ENCODE results near the gene GLB1L2.

Gene GLB1L2

GRCh38 chr11:134413043-134413825 is 81.4 kb downstream of the GLB1L2 start:
- intact Hi-C loops (cut with micrococcal nuclease), result no loop called here
- Mint-ChIP-seq H3K9me3 (no peaks in the 10 kb centered on the region), H3K4me1 (ENCODE audit: low read depth) (no peaks in the 10 kb centered on the region), H3K36me3 (ENCODE audit: low read depth) (no peaks in the 10 kb centered on the region), H3K27me3 (peaks cover 57% of the 10 kb centered on the region), H3K27ac (no peak overlapping the region), H3K4me3 (no peak overlapping the region)

DNA sequence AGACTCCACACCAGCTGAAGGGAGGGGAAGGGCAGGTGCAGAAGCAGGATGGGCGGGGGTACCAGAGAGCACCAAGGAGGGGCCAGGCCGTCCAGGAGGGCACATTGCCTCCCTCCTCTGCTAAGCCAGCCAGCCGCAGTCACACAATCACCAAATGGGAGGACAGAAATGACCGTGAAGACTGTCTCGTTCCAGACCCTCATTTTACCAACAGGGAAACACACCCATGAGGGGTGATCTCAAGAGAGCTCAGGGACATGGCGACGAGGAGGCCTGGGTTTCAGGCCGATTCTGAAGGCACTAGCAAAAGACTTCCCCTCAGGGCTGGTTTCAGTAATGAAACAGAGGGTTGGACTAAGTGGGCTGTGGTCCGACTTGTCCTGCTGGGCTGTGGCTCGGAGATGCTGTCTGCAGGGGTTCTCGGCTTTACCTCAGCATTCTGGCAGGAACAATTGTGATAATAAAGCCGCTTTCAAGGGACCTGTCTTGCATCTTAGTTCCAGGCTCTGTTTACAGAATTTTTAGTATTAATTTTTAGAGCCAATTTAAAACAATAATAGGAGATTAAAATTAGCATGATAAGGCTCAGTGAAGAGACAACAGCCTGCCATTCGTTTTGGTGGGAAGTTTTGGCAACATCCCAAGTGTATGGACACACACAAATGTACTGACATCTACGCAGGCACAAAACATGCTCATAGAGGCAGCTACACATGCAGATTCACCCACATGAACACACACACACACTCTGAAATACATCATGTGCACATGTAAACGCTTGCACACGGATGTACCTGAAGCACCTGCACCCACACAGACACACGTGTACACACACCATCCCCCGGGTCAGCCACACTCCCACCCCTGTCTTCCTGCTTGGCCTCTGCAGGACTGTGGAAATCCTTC is 82.3 kb downstream of the GLB1L2 start:
- Mint-ChIP-seq H3K9me3 (no peaks in the 10 kb centered on the region), H3K27ac (no peak overlapping the region), H3K27me3 (peaks cover 59% of the 10 kb centered on the region), H3K4me3 (no peak overlapping the region), H3K36me3 (ENCODE audit: low read depth) (no peaks in the 10 kb centered on the region), H3K4me1 (ENCODE audit: low read depth) (no peaks in the 10 kb centered on the region)
- intact Hi-C loops (cut with micrococcal nuclease), result no loop called here

GRCh38 chr11:134414766-134415765 is 83.3 kb downstream of the GLB1L2 start:
- Mint-ChIP-seq H3K27ac (no peak overlapping the region), H3K27me3 (peaks cover 49% of the 10 kb centered on the region), H3K36me3 (ENCODE audit: low read depth) (no peaks in the 10 kb centered on the region), H3K9me3 (no peaks in the 10 kb centered on the region), H3K4me1 (ENCODE audit: low read depth) (no peaks in the 10 kb centered on the region), H3K4me3 (no peak overlapping the region)
- intact Hi-C loops (cut with micrococcal nuclease), result no loop called here

DNA sequence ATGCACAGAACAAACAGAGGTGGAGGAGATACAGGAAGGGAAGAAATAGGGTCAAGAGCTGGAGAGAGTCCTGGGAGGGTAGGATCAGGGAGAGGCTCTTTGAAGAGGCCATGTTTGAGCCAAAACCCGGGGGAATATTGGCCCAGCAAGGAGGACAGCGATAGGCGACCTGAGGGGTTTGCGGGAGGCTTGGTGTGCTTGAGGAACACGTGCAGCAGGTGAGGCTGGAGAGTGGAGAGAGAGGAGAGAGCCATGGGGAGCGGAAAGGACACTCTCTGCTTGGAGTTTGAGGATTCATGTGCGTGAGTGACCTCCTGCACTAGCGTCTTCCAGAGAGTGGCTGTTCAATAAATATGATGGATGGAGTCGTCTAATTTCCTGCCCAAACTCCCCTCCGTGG is 84.9 kb downstream of the GLB1L2 start:
- H3K36me3 Mint-ChIP-seq (ENCODE audit: low read depth), result no peaks in the 10 kb centered on the region
- intact Hi-C loops (cut with micrococcal nuclease), result no loop called here
- H3K9me3 Mint-ChIP-seq, result no peaks in the 10 kb centered on the region
- no peaks in the 10 kb centered on the region for H3K4me1 Mint-ChIP-seq (ENCODE audit: low read depth)
- peaks cover 35% of the 10 kb centered on the region for H3K27me3 Mint-ChIP-seq
- no peak overlapping the region for H3K4me3 Mint-ChIP-seq
- no peak overlapping the region for H3K27ac Mint-ChIP-seq

DNA sequence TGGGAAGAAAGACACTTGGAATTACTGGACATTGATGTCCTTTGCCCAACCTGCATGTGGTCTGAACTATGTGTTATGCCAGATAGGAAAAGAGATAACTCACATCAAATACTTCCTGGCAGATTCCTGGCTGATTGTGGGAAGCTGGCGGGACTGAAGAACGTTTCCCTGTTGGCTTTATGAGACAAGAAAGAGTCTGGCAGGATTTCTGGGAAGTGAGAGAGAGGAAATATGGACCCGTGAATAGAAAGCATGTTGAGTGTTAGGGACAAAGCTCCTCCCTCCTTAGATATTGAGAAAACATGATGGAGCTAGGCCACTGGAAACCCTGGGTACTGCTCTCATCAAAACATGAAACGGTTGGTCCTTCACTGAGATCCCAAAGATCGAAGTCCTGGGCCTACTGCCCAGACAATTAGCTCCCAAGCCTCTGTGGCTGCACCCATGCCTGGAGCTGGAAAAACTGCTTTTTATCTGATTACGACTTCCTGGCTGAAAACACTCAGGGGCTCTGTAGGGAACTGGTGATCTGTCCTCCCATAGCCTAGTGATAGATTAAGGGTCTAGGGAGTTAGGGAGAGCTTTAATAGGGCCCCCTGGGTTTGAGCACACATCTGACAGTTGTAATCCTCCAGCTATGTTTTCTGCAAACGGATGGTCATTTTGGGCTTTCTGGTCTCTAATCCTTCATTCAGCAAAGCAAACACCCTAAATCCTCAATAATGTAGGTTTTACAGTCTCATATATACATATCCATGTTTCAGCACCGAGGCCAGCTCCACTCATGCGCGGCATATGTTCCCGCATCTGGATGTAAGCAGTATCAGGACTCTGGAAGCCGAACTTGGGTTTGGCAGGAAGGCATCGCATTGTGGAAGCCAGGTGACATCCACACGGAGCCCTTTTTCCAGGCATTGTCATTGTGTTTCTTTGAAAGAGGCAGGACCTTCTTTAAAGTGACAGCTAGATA is 86.4 kb downstream of the GLB1L2 start:
- no peaks in the 10 kb centered on the region for H3K9me3 Mint-ChIP-seq
- H3K4me3 Mint-ChIP-seq, result no peak overlapping the region
- intact Hi-C loops (cut with micrococcal nuclease), result no loop called here
- H3K27ac Mint-ChIP-seq, result no peak overlapping the region
- H3K27me3 Mint-ChIP-seq, result peaks cover 30% of the 10 kb centered on the region
- no peaks in the 10 kb centered on the region for H3K4me1 Mint-ChIP-seq (ENCODE audit: low read depth)
- H3K36me3 Mint-ChIP-seq (ENCODE audit: low read depth), result no peaks in the 10 kb centered on the region

GRCh38 chr11:134423106-134423505 is 91.3 kb downstream of the GLB1L2 start:
- intact Hi-C loops (cut with micrococcal nuclease), result no loop called here
- Mint-ChIP-seq H3K27ac (no peak overlapping the region), H3K4me3 (no peak overlapping the region), H3K4me1 (ENCODE audit: low read depth) (no peaks in the 10 kb centered on the region), H3K9me3 (no peaks in the 10 kb centered on the region), H3K36me3 (ENCODE audit: low read depth) (no peaks in the 10 kb centered on the region), H3K27me3 (peaks cover 3% of the 10 kb centered on the region)

- H3K9me3 Mint-ChIP-seq, result no peaks in the 10 kb centered on the region
- peaks cover 1% of the 10 kb centered on the region for H3K27me3 Mint-ChIP-seq
- intact Hi-C loops (cut with micrococcal nuclease), result no loop called here
- H3K36me3 Mint-ChIP-seq (ENCODE audit: low read depth), result no peaks in the 10 kb centered on the region
- H3K4me1 Mint-ChIP-seq (ENCODE audit: low read depth), result no peaks in the 10 kb centered on the region
- H3K4me3 Mint-ChIP-seq, result no peak overlapping the region
- no peak overlapping the region for H3K27ac Mint-ChIP-seq
Measured at GRCh38 chr11:134425413-134425812, 93.6 kb downstream of the GLB1L2 start.

Measured in dendritic cell treated with granulocyte-macrophage colony-stimulating factor and Interleukin-4, amounts not matched to agents 40 ng/mL and 50 ng/mL, for 4 days (primary cell).